Mesenchymal stem cell (in vitro differentiated cells and primary cell): ENCODE measurements around the gene CEP112.

Experiments used
- DNase-seq: peaks from one replicate; pipeline ENCODE4 v3.0.0-alpha.2; 2013
- H2AFZ ChIP-seq: one replicate; pipeline ENCODE4 v1.6.1; 2013; ENCODE audit warnings: low read depth, mild to moderate bottlenecking, control low read depth, inconsistent platforms, low read length, moderate library complexity
- H2AK5ac ChIP-seq: 2 replicates; pipeline ENCODE4 v1.6.1; 2013; ENCODE audit warnings: low read length, moderate library complexity, mild to moderate bottlenecking, inconsistent platforms; ENCODE audit not compliant: severe bottlenecking
- H2BK120ac ChIP-seq: one replicate; pipeline ENCODE4 v1.6.1; 2013; ENCODE audit warnings: low read depth, mild to moderate bottlenecking, inconsistent platforms, low read length, moderate library complexity
- H2BK12ac ChIP-seq, 2 experiments: one replicate each; pipeline ENCODE4 v1.6.1; 2013; ENCODE audit warnings: inconsistent platforms in 2 of 2, low read length in 2 of 2, mild to moderate bottlenecking in 2 of 2, moderate library complexity in 2 of 2, control low read depth in 1 of 2
- H2BK15ac ChIP-seq: one replicate; pipeline ENCODE4 v1.6.1; 2013; ENCODE audit warnings: mild to moderate bottlenecking, low read depth, inconsistent platforms; ENCODE audit not compliant: poor library complexity, severe bottlenecking
- H2BK5ac ChIP-seq: 2 replicates; pipeline ENCODE4 v1.6.1; 2013; ENCODE audit warnings: low read depth, mild to moderate bottlenecking, low read length, control low read depth, inconsistent platforms; ENCODE audit not compliant: poor library complexity, severe bottlenecking
- H3K14ac ChIP-seq, 2 experiments: one replicate each; pipeline ENCODE4 v1.6.1; 2013; ENCODE audit warnings: inconsistent platforms in 2 of 2, low read length in 2 of 2, control low read depth in 1 of 2, mild to moderate bottlenecking in 1 of 2, moderate library complexity in 1 of 2
- H3K18ac ChIP-seq, 2 experiments: one replicate each; pipeline ENCODE4 v1.6.1; 2013; ENCODE audit warnings: inconsistent platforms in 2 of 2, low read length in 2 of 2, control low read depth in 1 of 2, low read depth in 1 of 2, mild to moderate bottlenecking in 1 of 2
- H3K23ac ChIP-seq, 2 experiments: one replicate each; pipeline ENCODE4 v1.6.1; 2013; ENCODE audit warnings: inconsistent platforms in 2 of 2, low read length in 2 of 2, mild to moderate bottlenecking in 2 of 2, moderate library complexity in 2 of 2, control low read depth in 1 of 2
- H3K27ac ChIP-seq: 2 replicates; pipeline ENCODE4 v1.5.1; 2013; ENCODE audit warnings: mild to moderate bottlenecking, moderate library complexity, low read length, control low read depth, inconsistent platforms; ENCODE audit not compliant: poor library complexity, severe bottlenecking
- H3K27me3 ChIP-seq, 2 experiments: 2 replicates each; pipeline versions ENCODE4 v1.6.1 to v1.7.0; 2013; ENCODE audit warnings: low read length in 2 of 2, mild to moderate bottlenecking in 2 of 2, moderate library complexity in 2 of 2, control low read depth in 1 of 2, inconsistent platforms in 1 of 2; ENCODE audit not compliant: control insufficient read depth in 1 of 2, insufficient read depth in 1 of 2
- H3K36me3 ChIP-seq, 2 experiments: 2 replicates each; pipeline versions ENCODE4 v1.6.1 to v1.7.0; 2013; ENCODE audit warnings: low read length in 2 of 2, control low read depth in 1 of 2, inconsistent platforms in 1 of 2, low read depth in 1 of 2, mild to moderate bottlenecking in 1 of 2; ENCODE audit not compliant: insufficient read depth in 2 of 2, control insufficient read depth in 1 of 2
- H3K4ac ChIP-seq, 2 experiments: one replicate each; pipeline ENCODE4 v1.6.1; 2013; ENCODE audit warnings: inconsistent platforms in 2 of 2, low read length in 2 of 2, mild to moderate bottlenecking in 2 of 2, moderate library complexity in 2 of 2, control low read depth in 1 of 2, low read depth in 1 of 2
- H3K4me1 ChIP-seq: 2 replicates; pipeline ENCODE4 v1.6.1; 2013; ENCODE audit warnings: low read depth, low read length, control low read depth; ENCODE audit not compliant: control insufficient read depth, insufficient read depth
- H3K4me2 ChIP-seq: 2 replicates; pipeline ENCODE4 v1.6.1; 2013; ENCODE audit warnings: low read length, mild to moderate bottlenecking, inconsistent platforms; ENCODE audit not compliant: poor library complexity, severe bottlenecking
- H3K4me3 ChIP-seq, 2 experiments: 2 replicates each; pipeline versions ENCODE4 v1.5.1 to v1.7.0; 2013; ENCODE audit warnings: low read length in 2 of 2, mild to moderate bottlenecking in 2 of 2, control low read depth in 1 of 2, low read depth in 1 of 2; ENCODE audit not compliant: insufficient read depth in 1 of 2
- H3K79me1 ChIP-seq: replicated peaks from 2 replicates; pipeline ENCODE4 v1.6.1; 2013; ENCODE audit warnings: mild to moderate bottlenecking, control low read depth, low read length, inconsistent platforms; ENCODE audit not compliant: poor library complexity, severe bottlenecking
- H3K9ac ChIP-seq: 2 replicates; pipeline ENCODE4 v1.7.0; 2013; ENCODE audit warnings: mild to moderate bottlenecking, low read length, moderate library complexity
- H3K9me3 ChIP-seq: 2 replicates; pipeline ENCODE4 v1.7.0; 2013; ENCODE audit warnings: mild to moderate bottlenecking, low read length; ENCODE audit not compliant: control insufficient read depth
- H4K8ac ChIP-seq: one replicate; pipeline ENCODE4 v1.6.1; 2013; ENCODE audit warnings: inconsistent platforms, mild to moderate bottlenecking, low read length, moderate library complexity
- H4K91ac ChIP-seq: one replicate; pipeline ENCODE4 v1.6.1; 2013; ENCODE audit warnings: mild to moderate bottlenecking, low read length, inconsistent platforms
- WGBS: methylation state at CpG from one replicate; pipeline ENCODE4 v1.1.7; 2013; ENCODE audit warnings: mixed read lengths; 5-methylcytosine and 5-hydroxymethylcytosine counted together

Gene CEP112

DNA sequence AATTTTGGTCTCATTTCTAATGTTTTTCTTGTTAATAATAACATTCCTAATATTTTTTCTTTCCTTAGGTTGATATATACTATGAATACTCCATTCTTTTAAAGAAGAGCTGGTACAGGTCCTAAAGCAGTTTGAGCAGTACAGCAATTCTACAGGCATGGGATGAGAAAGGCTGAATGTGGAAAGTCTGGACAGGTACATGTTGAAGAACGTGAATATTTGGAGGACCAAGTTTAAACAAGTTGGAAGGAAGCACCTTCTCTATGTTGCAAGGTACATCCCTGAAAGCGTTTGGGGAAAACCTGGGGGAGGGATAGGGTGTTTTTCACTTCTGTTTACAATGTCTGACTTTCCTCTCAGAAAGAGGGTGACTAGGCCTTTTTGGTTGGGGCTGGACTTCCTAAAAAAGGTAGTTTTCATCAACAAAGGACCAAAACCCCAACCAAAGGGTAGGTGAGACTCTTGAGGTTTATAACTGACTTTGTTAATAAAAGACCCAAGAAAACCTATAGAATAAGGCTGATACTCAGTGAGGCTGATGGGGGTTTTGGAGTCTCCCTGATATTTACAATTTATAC lies 534.6 kb downstream of the CEP112 start:
- Histone ChIP-seq H3K36me3 (no peaks in the 10 kb centered on the region), H4K91ac (no peak overlapping the region), H4K8ac (no peak overlapping the region), H3K27ac (no peak overlapping the region), H3K14ac (no peak overlapping the region), H2AK5ac (no peak overlapping the region), H3K79me1 (no peaks in the 10 kb centered on the region), H3K9ac (no peak overlapping the region), H3K9me3 (no peaks in the 10 kb centered on the region), H3K18ac (no peak overlapping the region), H3K4me1 (no peaks in the 10 kb centered on the region), H3K4me2 (no peak overlapping the region), H3K27me3 (no peaks in the 10 kb centered on the region), H2BK12ac (no peak overlapping the region), H2BK15ac (no peak overlapping the region), H2AFZ (no peak overlapping the region), H3K23ac (no peak overlapping the region), H3K4ac (no peak overlapping the region), H2BK5ac (no peak overlapping the region), H2BK120ac (no peak overlapping the region), H3K4me3 (no peak overlapping the region)
- no peak for DNase-seq
- 84% methylated on average over 2 of the region's 2 CpGs for WGBS

DNA sequence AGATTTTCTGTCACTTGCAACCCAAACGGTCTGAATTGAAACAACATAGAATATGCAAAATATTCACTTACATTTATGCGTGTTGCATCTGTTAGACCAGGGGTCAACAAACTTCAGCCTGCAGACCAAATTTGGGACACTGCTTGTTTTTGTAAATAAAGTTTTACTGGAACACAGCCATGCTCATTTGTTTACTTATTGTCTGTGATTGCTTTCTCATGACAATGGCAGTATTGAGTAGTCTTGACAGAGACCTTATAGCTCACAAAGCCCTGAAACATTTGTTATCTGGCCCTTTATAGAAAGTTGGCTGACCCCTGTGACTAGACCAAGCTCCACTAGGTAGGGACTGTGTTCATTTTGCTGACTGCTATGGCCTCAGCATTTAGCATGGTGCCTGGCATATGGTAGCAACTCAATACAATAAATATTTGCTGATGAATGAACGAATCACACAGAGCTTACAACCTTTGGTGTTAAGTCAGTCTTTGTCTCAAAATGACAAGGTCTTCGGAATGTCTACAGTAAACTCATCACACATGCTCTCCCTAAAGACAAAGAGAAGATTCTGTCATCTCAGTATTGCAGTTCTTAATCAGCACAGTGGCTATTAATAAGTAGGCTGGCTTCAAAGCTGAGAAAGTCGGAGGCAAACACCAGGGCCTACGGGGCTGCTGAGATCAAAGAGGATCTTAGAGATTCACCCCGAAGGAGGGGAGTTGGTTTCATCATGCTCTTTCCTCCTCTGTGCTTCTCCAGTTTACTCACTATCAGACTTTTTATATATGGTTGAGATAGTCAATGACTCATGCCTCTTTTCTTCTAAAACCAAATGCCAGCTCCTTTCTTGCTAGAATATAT lies 535.3 kb downstream of the CEP112 start:
- Histone ChIP-seq H3K9ac (no peak overlapping the region), H3K27ac (no peak overlapping the region), H2BK12ac (no peak overlapping the region), H2BK5ac (no peak overlapping the region), H3K9me3 (no peaks in the 10 kb centered on the region), H2BK15ac (no peak overlapping the region), H3K4me2 (no peak overlapping the region), H3K18ac (no peak overlapping the region), H3K27me3 (no peaks in the 10 kb centered on the region), H4K8ac (no peak overlapping the region), H2AFZ (no peak overlapping the region), H3K4me1 (no peaks in the 10 kb centered on the region), H3K4me3 (no peak overlapping the region), H3K36me3 (no peaks in the 10 kb centered on the region), H3K23ac (no peak overlapping the region), H4K91ac (no peak overlapping the region), H2BK120ac (no peak overlapping the region), H3K14ac (no peak overlapping the region), H3K79me1 (no peaks in the 10 kb centered on the region), H3K4ac (no peak overlapping the region), H2AK5ac (no peak overlapping the region)
- WGBS, result 91% methylated on average over 5 of the region's 7 CpGs
- DNase-seq, result no peak

DNA sequence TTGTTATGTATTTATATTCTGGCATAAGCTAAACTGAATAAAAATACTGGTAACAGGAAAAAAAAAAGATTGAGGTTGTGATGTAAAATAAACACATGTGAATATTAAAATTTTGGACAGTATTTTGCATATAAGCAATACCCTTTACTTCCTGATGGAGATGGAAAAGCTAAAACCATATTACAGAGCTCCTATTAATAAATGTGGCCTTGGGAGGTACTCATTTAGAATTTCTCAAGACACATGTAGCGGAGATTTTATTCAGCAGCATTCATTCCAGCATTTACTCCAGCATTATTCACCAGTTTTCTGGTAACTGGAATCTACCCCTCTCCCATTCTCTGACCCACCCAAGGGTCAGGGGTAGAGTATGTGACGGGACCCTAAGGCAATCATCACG lies 536.2 kb downstream of the CEP112 start:
- DNase-seq, result no peak
- Histone ChIP-seq H3K4me2 (no peak overlapping the region), H4K91ac (no peak overlapping the region), H3K18ac (no peak overlapping the region), H2BK5ac (no peak overlapping the region), H2BK15ac (no peak overlapping the region), H3K23ac (no peak overlapping the region), H2AK5ac (no peak overlapping the region), H3K14ac (peak overlapping the region in 1 of 2 experiments; percentile 3), H3K9me3 (no peaks in the 10 kb centered on the region), H4K8ac (no peak overlapping the region), H2AFZ (no peak overlapping the region), H3K79me1 (no peaks in the 10 kb centered on the region), H2BK120ac (no peak overlapping the region), H3K9ac (no peak overlapping the region), H3K27me3 (no peaks in the 10 kb centered on the region), H3K4me1 (no peaks in the 10 kb centered on the region), H3K4ac (no peak overlapping the region), H3K36me3 (no peaks in the 10 kb centered on the region), H3K27ac (no peak overlapping the region), H2BK12ac (no peak overlapping the region), H3K4me3 (no peak overlapping the region)
- WGBS, result 90% methylated on average over 3 of the region's 3 CpGs

DNA sequence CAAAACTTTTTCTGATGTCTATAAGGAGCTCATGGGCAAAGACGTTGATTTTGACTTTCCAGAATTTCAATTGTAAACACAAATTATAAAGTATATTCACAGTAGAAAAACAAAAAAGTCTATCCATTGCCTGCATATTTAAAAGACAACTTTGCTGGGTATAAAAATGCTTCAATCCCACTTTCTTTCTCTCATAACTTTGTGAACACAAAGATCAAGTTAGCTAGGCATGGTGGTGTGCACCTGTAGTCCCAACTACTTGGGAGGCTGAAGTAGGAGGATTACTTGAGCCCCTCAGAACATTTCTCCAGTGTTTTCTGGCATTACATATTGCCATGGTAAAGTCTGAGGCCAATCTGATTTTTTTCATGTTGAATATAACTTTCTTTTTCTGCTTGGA lies 547.4 kb downstream of the CEP112 start:
- no peak overlapping the region for H3K14ac ChIP-seq
- H4K91ac ChIP-seq, result no peak overlapping the region
- H3K4me2 ChIP-seq, result no peak overlapping the region
- H3K27ac ChIP-seq, result no peak overlapping the region
- H3K4me1 ChIP-seq, result no peaks in the 10 kb centered on the region
- no peak overlapping the region for H3K4ac ChIP-seq
- H2BK120ac ChIP-seq, result no peak overlapping the region
- H2BK12ac ChIP-seq, result no peak overlapping the region
- H2BK15ac ChIP-seq, result no peak overlapping the region
- H2BK5ac ChIP-seq, result no peak overlapping the region
- H3K23ac ChIP-seq, result no peak overlapping the region
- no peak overlapping the region for H3K18ac ChIP-seq
- H4K8ac ChIP-seq, result no peak overlapping the region
- H3K36me3 ChIP-seq, result peaks cover 0 to 6% of the 10 kb centered on the region in 2 experiments
- no peak overlapping the region for H2AK5ac ChIP-seq
- H3K4me3 ChIP-seq, result no peak overlapping the region
- H3K9ac ChIP-seq, result no peak overlapping the region
- H3K9me3 ChIP-seq, result peaks cover 31% of the 10 kb centered on the region
- no peaks in the 10 kb centered on the region for H3K27me3 ChIP-seq
- H3K79me1 ChIP-seq, result no peaks in the 10 kb centered on the region
- no CpG with 5 or more reads among the region's 1 CpG for WGBS
- DNase-seq, result no peak
- H2AFZ ChIP-seq, result no peak overlapping the region
